Measurements from ENCODE around the gene FUT6. TPM values are rescaled to one million over a fixed set of nuclear protein-coding genes. Genes with fewer than 3 reads are reported as not detected.

Gene FUT6
- total RNA-seq, 3 donors from 2014 or later, result 44.4 to 93.6 (median 82.3) TPM

GRCh38 chr19:5814123-5814851 lies 25.2 kb downstream of the FUT6 start:
- ATAC-seq, result peak; percentile 80
- no peak overlapping the region for H3K4me3 ChIP-seq
- no peaks in the 10 kb centered on the region for H3K9me3 ChIP-seq
- DNase-seq, result peak in 1 of 3 donors; percentile 49
- no peak for TF ChIP-seq CTCF (IDR thresholded peaks at IDR 0.05)
- H3K4me1 ChIP-seq (ENCODE audit: low read depth), result peaks cover 4% of the 10 kb centered on the region
- no peaks in the 10 kb centered on the region for H3K36me3 ChIP-seq (ENCODE audit: low read depth)
- intact Hi-C loops (cut with DNase I, micrococcal nuclease), result loop anchor here in 1 of 2 donors (10.0 kb wide), 1 partner anchor 81 kb away; no protein-coding TSS in a partner anchor

GRCh38 chr19:5811117-5811516 lies 28.4 kb downstream of the FUT6 start:
- intact Hi-C loops (cut with DNase I, micrococcal nuclease), result loop anchor here in 1 of 2 donors (10.0 kb wide), 1 partner anchor 84 kb away; no protein-coding TSS in a partner anchor
- no peak for DNase-seq
- Histone ChIP-seq H3K4me1 (ENCODE audit: low read depth) (peaks cover 6% of the 10 kb centered on the region), H3K36me3 (ENCODE audit: low read depth) (no peaks in the 10 kb centered on the region), H3K4me3 (no peak overlapping the region), H3K9me3 (no peaks in the 10 kb centered on the region)
- ATAC-seq, result no peak
- TF ChIP-seq CTCF (IDR thresholded peaks at IDR 0.05), result no peak

DNA sequence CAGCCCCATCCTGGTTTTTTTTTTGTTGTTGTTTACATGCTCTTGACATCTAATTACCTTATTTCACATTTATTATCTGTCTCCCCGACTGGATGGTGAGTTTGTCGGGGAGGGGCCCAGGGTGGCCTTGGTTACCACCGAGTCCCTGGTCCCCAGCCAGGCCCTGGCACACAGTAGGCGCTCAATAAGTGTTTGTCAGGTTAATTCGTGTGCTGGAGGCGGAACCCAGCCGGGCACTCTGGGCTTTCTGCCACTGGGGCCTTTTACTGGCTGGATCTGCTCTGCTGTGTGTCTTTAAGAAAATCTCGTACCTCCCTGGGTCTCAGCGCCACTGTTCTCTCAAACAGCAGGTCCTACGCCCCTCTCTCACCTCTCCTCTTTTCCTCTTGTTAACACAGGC lies 30.0 kb downstream of the FUT6 start:
- DNase-seq (no peak), ATAC-seq (no peak)
- Histone ChIP-seq H3K4me3 (no peak overlapping the region), H3K9me3 (no peaks in the 10 kb centered on the region), H3K36me3 (ENCODE audit: low read depth) (no peaks in the 10 kb centered on the region), H3K4me1 (ENCODE audit: low read depth) (peaks cover 11% of the 10 kb centered on the region)
- no peak for TF ChIP-seq CTCF (IDR thresholded peaks at IDR 0.05)
- intact Hi-C loops (cut with DNase I, micrococcal nuclease), result no loop called here

DNA sequence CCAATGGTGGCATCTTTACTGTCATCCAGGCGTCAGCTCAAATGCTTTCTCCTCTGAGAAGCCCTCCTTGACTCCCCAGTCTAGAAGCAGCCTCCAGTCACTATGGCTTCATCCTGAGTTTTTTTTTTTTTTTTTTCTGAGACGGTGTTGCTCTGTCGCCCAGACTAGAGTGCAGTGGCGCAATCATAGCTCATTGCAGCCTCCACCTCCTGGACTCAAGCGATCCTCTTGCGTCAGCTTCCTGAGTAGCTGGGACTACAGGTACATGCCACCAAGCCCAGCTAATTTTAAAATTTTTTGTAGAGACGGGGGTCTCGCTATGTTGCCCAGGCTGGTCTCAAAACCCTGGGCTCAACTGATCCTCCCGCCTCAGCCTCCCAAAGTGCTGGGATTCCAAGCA lies 30.4 kb downstream of the FUT6 start:
- ATAC-seq (no peak), DNase-seq (no peak)
- no peak for TF ChIP-seq CTCF (IDR thresholded peaks at IDR 0.05)
- no peaks in the 10 kb centered on the region for H3K36me3 ChIP-seq (ENCODE audit: low read depth)
- H3K9me3 ChIP-seq, result no peaks in the 10 kb centered on the region
- no peak overlapping the region for H3K4me3 ChIP-seq
- intact Hi-C loops (cut with DNase I, micrococcal nuclease), result no loop called here
- H3K4me1 ChIP-seq (ENCODE audit: low read depth), result peaks cover 15% of the 10 kb centered on the region

GRCh38 chr19:5808120-5808816 lies 31.2 kb downstream of the FUT6 start:
- Histone ChIP-seq H3K4me3 (no peak overlapping the region), H3K36me3 (ENCODE audit: low read depth) (no peaks in the 10 kb centered on the region), H3K4me1 (ENCODE audit: low read depth) (peaks cover 23% of the 10 kb centered on the region), H3K9me3 (no peaks in the 10 kb centered on the region)
- intact Hi-C loops (cut with DNase I, micrococcal nuclease), result no loop called here
- ATAC-seq, result no peak
- DNase-seq, result no peak
- no peak for TF ChIP-seq CTCF (IDR thresholded peaks at IDR 0.05)
